ENCODE data around the gene EYA3.

DNA sequence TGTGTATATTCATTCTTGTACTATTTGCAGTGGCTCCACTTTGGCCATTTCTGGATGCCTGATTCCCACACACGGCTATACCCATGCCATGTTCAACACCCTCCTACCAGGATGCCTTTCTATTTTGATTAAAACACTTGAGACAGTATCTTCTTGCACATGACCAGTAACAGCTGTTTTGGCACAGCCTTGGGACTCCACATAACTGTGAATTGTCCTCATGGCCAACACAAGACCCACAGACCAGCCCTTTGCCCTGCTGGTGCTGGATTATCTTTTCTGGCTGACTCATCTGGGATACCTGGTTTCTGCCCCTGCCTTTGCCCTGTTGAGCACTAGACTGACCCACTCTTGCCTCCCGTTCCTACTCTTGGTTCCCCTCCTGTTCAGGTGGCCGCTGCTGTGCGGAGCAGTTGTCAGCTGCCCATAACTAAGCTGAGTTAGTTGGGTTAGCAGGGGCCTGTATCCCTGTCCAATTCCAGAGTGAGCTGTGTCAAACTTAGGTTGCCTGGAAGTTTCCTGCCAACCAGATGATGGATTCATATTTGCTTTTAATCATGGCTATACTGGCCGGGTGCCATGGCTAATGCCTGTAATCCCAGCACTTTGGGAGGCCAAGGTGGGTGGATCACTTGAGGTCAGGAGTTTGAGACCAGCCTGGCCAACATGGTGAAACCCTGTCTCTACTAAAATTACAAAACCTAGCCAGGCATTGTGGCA lies 10.8 kb upstream of the EYA3 start:
- TF ChIP-seq POLR2A (IDR thresholded peaks at IDR 0.05; ENCODE audit: low read depth, low read length) (no peak), MAX (IDR thresholded peaks at IDR 0.05; ENCODE audit: insufficient read depth, insufficient read length) (no peak)

Data from endothelial cell of umbilical vein (primary cell).